DMS153 treated with DMSO at 0.1 percent for 48 hours (cell line): Measurements from ENCODE around the gene BCLAF1.
"Not testable (repeated sequence)": the region's sequence is repeated elsewhere in the genome, so short reads cannot be mapped to it uniquely, and the experiment has no call there.

Experiments used
- DNase-seq: peaks from one replicate; lab custom pipeline; 2025; ENCODE audit not compliant: unreplicated experiment; lab: John Stamatoyannopoulos, UW

BCLAF1 gene

GRCh38 chr6:136249336-136249735 lies 40.3 kb downstream of the BCLAF1 start:
- DNase-seq, result no peak

GRCh38 chr6:136244061-136244616 lies 45.5 kb downstream of the BCLAF1 start:
- DNase-seq, result no peak

DNA sequence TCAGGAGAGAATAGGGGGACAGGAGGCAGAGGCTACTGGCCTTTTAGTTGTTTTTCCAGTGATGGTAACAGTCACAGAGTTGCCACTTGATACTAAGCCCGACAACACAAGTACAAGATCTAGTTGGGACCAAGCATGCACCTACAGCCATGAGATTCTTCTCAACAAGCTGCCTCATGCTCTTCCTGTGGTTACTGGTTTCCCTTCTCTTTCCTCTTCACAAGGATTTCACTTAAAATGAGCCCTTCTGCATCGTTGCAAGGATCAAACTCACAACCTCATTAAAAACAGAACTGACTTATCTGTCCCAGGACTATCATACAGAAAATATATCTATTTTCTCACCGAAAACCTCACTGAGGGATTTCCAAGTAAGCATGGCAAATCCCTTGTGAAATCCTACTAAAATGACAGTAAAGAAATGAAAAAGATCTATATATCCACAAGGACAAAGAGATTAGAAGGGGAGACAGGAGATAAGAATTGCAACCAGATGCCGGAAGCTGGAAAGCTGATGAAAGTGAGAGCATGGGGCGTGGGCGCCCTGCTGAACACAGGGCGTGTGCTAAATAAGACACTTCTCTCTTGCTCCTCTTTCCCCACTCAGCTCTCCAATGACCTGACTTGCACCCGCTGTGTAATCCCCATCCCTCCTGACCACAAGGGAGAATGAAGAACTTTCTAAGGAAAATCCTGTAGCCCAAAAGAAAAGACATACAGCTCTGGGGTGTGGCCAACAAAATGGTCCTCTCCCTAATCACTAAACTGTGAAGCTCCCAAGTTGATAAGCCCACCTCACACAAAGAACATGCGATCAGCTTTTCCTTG lies 53.0 kb downstream of the BCLAF1 start:
- DNase-seq, result no peak

GRCh38 chr6:136235233-136235564 lies 54.4 kb downstream of the BCLAF1 start:
- no peak for DNase-seq

- no peak for DNase-seq
These were observed 56.9 kb downstream of the BCLAF1 start for GRCh38 chr6:136232701-136233100.

DNA sequence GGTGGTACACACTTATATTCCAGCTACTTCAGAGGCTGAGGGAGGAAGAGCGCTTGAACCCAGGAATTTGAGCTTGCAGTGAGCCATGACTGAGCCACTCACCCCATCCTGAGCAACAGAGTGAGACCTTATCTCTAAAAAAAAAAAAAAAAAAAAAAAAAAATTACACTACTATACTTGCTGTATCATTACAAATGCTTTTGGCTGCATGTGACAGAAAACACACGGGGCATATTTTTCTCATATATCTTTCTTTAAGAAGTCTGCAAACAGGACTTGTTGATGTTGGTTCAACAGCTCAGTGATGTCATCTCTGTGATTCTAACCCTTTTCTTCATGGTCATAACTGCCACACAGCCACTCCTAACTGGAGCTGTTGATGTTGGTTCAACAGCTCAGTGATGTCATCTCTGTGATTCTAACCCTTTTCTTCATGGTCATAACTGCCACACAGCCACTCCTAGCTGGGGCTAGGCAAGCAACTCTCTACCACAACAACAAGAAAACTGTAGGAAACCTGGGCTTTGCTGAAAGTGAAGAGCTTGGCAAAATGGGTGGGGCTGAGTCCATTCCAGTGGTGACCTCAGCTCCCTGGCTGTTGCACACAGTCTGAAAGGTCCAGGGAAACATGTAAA lies 59.3 kb downstream of the BCLAF1 start:
- DNase-seq, result no peak

DNA sequence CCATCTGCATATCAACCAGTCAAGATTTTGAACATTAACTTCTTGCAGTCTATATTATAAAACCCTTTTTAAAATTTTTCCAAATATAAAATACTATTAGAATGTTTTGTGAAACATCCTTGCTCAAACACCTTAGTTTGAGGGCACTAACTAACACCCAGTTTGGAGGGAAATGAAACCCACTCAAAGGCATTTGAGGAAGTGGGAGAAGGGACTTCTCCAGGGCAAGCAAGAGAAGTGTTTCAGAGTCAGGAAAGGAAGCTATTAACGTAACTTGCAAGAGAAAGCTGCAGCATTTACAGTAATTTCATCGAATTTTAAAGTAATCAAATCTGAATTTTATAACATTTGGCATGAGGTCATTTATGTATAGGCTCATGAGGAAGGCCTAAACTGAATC lies 60.8 kb downstream of the BCLAF1 start:
- DNase-seq, result no peak

DNA sequence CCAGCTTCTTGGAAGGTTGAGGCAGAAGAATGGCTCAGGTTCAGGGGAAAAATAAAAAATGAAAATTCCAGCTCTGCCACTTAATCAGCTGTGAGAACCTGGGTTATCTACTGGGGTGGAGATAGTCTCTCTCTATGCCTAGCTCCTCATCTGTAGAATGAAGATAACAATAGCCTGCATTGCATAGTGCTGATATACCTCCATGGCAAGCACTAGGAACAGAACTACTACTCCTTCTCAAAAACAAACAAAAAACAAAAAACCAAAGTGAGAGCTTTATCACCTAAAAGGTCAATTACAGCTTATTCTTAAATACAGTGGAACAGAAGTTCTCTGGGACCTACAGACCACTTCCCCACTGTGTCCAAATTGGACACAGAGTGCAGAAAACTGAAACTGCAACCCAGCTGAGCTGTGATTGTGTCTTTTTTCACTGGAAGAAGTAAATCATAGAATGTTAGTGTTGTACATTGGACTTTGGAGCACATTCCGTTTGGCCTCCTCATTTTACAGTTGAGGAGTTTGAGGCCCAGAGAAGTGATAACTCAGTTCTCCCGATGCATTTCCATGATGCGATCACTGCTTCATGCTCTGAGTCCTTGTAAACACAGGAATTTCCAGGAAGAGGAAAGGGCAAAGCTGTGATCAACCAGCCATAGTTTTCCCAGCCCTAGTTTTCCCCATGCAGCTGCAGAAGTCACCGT lies 62.8 kb downstream of the BCLAF1 start:
- no peak for DNase-seq

DNA sequence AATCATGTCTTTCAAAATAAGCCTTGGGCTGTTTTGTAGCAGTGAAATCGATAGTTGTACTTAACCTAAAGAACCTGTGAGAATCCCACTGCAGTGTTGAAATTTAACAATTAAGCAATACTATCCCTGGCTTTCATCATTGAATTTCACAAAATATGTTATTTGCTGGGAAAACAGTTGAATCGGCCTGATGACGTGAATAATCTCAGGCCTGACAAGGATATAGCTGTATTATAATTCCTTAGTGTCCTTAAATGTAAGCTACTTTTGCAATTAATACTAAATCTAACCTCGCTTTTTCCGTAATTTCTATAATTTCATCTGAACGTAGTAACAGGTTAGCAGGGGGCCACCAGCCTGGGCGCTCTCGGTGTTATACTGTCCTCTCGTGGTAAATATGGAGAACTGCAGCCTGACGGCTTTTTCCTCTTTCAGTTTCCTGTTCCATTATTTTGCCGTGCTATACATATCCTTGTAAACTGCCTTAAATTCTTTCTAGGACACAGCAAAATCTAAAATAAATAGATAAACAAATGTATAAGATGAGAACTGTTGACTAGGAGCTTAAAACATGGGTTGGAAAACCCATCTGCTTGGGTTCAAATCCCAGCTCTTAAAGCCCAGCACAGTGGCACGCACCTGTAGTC lies 63.5 kb downstream of the BCLAF1 start:
- peak; percentile 34 for DNase-seq

GRCh38 chr6:136225496-136225895 lies 64.2 kb downstream of the BCLAF1 start:
- DNase-seq, result no peak

- DNase-seq, result not testable (repeated sequence)
These were observed 64.7 kb downstream of the BCLAF1 start for GRCh38 chr6:136224974-136225373.

GRCh38 chr6:136216503-136217401 lies 72.9 kb downstream of the BCLAF1 start:
- no peak for DNase-seq

GRCh38 chr6:136213853-136214252 lies 75.8 kb downstream of the BCLAF1 start:
- DNase-seq, result no peak

DNA sequence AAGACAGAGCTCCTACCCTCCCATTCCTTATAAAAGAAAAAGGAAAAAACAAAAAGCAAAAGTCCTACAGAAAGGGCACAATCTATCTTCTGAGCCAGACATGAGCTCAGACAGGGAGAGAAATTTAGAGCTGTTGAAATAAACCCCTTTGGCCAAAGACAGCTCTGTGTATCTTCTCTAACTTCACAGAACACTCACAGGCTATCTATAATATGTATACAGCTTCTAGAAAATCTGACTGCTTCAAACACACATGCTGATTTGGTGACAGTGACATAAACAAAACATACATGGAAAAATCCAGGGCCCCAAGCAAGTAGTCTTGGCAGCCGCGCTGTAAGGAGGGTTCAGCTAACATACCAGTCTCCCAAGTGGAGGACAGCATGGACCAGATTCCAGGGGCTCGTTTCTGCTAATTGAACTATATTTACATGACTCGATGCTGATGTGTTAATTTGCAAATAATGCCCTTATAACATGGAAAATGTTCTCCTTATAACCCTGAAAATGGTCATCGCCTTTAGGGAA lies 76.6 kb downstream of the BCLAF1 start:
- no peak for DNase-seq

DNA sequence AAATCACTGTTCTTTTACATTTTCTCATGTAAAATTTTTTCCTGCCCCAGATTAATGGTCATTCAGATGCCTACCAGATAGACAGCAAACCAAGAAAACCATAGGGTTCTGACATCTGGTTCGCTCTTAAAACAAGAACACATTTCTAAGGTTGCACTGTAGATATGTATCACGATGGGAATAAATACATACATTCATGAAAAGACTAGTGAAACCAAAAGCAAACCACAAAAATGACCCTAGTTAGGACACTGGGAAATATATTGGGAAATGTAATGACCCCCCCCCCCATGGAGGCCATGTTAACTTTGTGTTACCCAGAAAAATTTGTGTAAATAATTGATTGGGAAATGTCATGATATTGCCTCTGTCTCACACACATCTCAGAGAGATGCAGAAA lies 77.0 kb downstream of the BCLAF1 start:
- DNase-seq, result no peak

DNA sequence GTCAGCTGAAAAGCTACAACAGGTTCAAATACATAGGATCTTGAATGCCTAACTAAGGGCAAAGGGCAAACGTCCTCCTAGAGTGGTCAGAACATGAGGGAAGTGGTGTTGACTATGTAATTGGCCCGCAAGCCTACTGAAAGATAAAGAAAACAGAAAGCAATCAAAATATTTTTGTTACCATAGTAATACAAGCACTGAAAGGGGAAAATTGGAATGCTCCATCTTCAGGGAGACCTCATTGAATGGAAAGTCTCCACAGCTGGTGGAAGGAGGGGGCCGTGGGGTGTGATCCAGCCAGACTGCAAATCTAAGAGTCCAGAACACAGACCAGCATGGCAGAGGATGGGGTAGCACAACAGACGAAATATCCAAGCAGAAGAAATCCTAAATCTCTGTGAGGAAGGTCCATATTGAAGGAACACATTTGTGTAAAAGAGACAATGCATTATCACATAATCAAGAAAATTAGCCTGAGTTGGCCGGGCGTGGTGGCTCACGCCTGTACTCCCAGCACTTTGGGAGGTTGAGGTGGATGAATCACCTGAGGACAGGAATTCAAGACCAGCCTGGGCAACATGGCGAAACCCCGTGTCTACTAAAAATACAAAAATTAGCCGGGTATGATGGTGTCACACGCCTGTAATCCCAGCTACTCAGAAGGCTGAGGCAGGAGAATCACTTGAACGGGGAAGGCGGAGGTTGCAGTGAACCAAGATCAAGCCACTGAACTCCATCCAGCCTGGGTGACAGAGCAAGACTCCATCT lies 79.1 kb downstream of the BCLAF1 start:
- no peak for DNase-seq

DNA sequence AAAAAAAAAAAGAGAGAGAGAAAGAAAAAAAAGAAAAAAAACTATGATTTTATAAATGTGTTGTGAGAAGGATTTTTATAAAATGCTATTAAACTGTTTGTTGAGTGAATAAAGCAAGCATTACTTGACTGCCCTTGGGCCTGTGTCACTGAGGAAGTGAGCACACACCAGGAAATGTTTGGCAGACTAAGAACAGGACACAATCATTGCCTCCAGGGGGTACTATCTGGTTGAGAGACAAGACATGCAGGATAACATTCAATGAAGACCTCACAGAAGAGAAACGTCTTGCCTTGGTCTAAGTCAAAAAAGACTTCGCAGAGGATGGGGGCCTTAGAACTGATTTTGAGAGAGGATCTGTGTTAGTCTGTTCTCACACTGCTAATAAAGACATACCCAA lies 80.2 kb downstream of the BCLAF1 start:
- DNase-seq, result no peak

DNA sequence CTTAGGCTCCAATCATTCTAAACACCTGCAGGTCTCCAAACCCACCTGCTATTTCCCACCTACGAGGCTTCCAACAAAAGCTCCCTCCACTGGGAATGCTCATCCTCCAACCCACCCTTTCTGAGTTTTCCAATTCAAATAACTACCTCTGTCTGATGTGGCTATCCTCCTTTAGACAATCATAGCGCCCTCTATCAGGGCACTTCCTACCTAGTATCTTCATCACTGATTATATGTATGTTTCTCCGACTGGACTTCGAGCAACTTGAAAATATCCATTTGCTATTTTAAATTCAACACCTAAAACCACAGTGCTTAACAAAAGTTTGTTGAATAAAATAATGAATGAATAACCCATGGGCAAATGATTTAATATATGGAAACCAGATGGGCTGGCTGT lies 80.9 kb downstream of the BCLAF1 start:
- no peak for DNase-seq
